ENCODE measurements around the gene SPIN1. TPM values are rescaled to one million over a fixed set of nuclear protein-coding genes. Genes with fewer than 3 reads are reported as not detected.

Gene SPIN1
- polyA plus RNA-seq, 1 donor: 83.0 TPM

DNA sequence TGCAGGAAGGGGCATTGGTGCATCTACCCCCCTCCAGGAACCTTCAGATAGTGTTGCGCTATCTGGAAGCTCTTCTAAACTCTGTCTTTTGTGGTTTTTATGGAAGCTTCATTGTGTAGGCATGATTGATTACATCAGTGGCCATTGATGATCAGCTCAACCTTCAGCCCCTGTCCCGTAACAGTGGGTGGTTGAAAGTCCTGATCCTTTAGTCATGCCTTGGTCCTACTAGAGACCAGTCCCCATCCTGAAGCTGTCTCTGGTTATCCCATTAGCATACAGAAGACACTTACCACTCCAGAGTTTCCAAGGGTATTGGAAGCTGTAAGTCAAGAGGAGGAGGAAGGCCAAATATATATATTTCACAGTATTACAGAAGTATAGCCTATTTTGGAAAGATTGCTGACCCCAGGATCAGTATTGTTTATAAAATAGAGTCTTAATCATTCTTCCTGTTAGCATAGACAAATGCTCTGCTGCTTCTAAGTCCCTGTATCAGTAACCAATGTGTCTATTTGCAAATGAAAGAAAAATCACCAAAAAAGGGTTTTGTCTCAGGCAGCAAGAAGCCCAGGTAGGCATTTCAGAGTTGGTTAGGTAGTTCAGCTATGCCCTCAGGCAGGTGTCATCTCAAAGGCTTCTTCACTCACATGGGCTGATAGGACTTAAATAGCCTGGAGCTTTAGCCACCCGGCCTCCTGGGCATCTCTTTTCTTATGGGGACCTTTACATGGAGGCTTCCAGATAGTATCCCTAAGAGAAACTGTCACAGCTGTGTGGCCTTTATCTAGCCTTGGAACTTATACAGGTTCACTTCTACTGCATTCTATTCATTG lies 41.6 kb downstream of the SPIN1 start:
- H3K9me3 ChIP-seq (ENCODE audit: control insufficient read depth, low read depth, low read length): no peaks in the 10 kb centered on the region
- H3K4me1 ChIP-seq (ENCODE audit: control insufficient read depth, insufficient read depth, low read length): peaks cover 5% of the 10 kb centered on the region
- H3K36me3 ChIP-seq (ENCODE audit: control insufficient read depth, insufficient read depth, low read length): peaks cover 38% of the 10 kb centered on the region
- no peak overlapping the region for H3K27ac ChIP-seq (ENCODE audit: low read length)
- no peaks in the 10 kb centered on the region for H3K27me3 ChIP-seq (ENCODE audit: control insufficient read depth, insufficient read depth, low read length)
- DNase-seq: no peak
- H3K4me3 ChIP-seq (ENCODE audit: low read length): no peak overlapping the region
- no CpG with 5 or more reads among the region's 3 CpGs for WGBS (ENCODE audit: insufficient coverage, low lambda C conversion rate)

DNA sequence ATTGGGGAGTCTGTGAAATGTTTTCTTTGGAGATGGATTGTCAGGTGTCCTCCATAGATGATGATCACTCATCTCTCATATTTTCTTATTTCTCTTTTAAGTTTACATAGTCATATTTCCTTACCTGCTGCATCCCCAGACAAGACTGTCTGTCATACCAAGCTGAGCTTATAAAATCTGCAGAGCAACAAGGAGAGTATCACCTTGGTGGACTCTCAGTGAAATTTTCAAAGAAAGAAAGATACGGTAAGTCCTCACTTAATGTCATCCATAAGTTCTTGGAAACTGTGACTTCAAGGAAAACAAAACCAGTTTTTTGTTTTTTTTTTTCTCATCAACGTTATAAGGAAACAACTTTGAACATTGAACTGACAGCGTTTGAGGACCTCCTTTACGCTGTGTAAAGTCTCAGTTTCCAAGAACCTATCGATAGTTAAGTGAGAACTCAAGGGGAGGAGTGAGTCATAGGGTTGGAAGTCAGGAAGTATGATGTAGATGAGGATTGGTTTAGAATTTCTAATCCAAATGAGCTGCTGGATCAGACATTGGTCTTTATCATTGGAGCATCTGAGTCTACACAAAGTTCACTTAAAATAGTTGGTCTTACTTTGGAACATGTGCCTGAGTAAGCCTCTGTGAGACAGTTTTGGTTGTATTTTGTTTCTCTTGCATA lies 45.5 kb downstream of the SPIN1 start:
- DNase-seq: peak in 1 of 2 donors; percentile 33
- no peaks in the 10 kb centered on the region for H3K27me3 ChIP-seq (ENCODE audit: control insufficient read depth, insufficient read depth, low read length)
- peaks cover 35% of the 10 kb centered on the region for H3K36me3 ChIP-seq (ENCODE audit: control insufficient read depth, insufficient read depth, low read length)
- H3K27ac ChIP-seq (ENCODE audit: low read length): peak overlapping the region; percentile 2
- peaks cover 17% of the 10 kb centered on the region for H3K4me1 ChIP-seq (ENCODE audit: control insufficient read depth, insufficient read depth, low read length)
- H3K9me3 ChIP-seq (ENCODE audit: control insufficient read depth, low read depth, low read length): no peaks in the 10 kb centered on the region
- H3K4me3 ChIP-seq (ENCODE audit: low read length): no peak overlapping the region
- WGBS (ENCODE audit: insufficient coverage, low lambda C conversion rate): 67% methylated on average over 1 of the region's 5 CpGs

DNA sequence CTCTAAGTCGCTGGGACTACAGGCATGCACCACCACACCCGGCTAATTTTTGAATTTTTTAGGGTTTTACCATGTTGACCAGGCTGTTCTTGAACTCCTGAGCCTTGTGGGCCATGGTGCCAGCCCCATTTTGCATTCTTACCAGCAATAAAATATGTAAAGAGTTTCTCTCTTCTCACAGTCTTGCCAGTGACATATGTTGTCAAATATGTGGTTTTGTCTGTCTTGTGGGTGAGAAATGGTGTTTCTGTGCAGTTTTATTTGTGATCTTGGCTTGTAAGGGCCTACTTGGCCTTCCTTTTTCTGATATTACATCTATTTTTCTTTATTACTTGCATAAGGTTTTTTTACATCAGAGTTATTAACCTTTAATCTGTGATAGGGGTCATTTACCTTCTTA lies 47.1 kb downstream of the SPIN1 start:
- H3K36me3 ChIP-seq (ENCODE audit: control insufficient read depth, insufficient read depth, low read length): peaks cover 28% of the 10 kb centered on the region
- H3K27me3 ChIP-seq (ENCODE audit: control insufficient read depth, insufficient read depth, low read length): no peaks in the 10 kb centered on the region
- H3K27ac ChIP-seq (ENCODE audit: low read length): peak overlapping the region; percentile 46
- no peak for DNase-seq
- no peaks in the 10 kb centered on the region for H3K9me3 ChIP-seq (ENCODE audit: control insufficient read depth, low read depth, low read length)
- no CpG with 5 or more reads among the region's 2 CpGs for WGBS (ENCODE audit: insufficient coverage, low lambda C conversion rate)
- H3K4me1 ChIP-seq (ENCODE audit: control insufficient read depth, insufficient read depth, low read length): peaks cover 17% of the 10 kb centered on the region
- no peak overlapping the region for H3K4me3 ChIP-seq (ENCODE audit: low read length)

DNA sequence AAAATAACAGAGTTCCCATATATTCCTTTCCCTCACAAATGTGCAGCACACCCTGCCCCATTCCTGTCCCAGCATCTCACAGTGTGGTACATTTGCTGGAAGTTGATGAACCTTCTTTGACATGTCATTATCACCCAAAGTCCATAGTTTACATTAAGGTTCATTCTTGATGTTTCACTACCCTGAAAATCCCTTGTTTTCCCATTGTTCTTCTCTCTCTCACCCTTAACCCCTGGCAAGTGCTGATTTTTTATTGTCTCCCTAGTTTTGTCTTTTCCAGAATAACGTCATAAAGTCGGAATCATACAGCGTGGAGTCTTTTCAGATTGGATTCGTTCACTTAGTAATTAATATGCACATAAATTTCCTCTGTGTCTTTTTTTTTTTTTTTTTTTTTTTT lies 48.1 kb downstream of the SPIN1 start:
- peak overlapping the region; percentile 46 for H3K27ac ChIP-seq (ENCODE audit: low read length)

DNA sequence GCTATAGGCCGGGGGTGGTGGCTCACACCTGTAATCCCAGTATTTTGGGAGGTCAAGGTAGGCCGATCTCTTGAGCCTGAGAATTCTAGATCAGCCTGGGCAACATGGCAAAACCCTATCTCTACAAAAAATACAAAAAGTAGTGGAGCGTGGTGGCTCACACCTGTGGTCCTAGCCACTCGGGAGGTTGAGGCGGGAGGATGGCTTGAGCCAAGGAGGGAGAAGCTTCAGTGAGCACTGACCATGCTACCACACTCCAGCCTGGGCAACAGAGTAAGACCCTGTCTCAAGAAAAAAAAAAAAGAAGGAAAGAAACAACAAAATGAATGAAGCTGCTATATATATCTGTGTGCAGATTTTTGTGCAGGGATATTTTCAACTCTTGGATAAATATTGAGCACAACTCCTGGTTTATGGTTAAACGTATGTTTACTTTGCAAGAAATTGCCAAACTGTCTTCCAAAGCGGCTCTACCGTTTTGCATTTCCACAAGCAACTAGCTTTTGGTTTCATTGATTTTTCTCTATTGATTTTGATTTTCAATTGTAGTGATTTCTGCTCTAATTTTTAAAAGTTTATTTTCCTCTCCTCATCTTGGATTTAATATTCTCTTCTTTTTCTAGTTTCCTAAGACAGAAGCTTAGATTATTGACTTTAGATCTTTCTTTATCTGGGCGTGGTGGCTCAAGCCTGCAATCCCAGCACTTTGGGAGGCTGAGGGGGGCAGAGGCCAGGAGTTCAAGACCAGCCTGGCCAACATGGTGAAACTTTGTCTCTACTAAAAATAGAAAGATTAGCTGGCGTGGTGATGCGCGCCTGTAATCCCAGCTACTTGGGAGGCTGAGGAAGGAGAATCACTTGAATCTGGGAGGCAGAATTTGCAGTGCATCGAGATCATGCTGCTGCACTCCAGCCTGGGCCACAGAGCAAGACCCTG lies 49.2 kb downstream of the SPIN1 start:
- DNase-seq: no peak
- 23% methylated on average over 2 of the region's 13 CpGs for WGBS (ENCODE audit: insufficient coverage, low lambda C conversion rate)
- peaks cover 25% of the 10 kb centered on the region for H3K36me3 ChIP-seq (ENCODE audit: control insufficient read depth, insufficient read depth, low read length)
- H3K27me3 ChIP-seq (ENCODE audit: control insufficient read depth, insufficient read depth, low read length): no peaks in the 10 kb centered on the region
- H3K4me1 ChIP-seq (ENCODE audit: control insufficient read depth, insufficient read depth, low read length): peaks cover 17% of the 10 kb centered on the region
- H3K27ac ChIP-seq (ENCODE audit: low read length): peak overlapping the region; percentile 8
- no peak overlapping the region for H3K4me3 ChIP-seq (ENCODE audit: low read length)
- H3K9me3 ChIP-seq (ENCODE audit: control insufficient read depth, low read depth, low read length): no peaks in the 10 kb centered on the region

More for the DNA sequence above, 48.1 kb downstream of the SPIN1 start:
- Histone ChIP-seq H3K4me1 (ENCODE audit: control insufficient read depth, insufficient read depth, low read length) (peaks cover 17% of the 10 kb centered on the region), H3K4me3 (ENCODE audit: low read length) (no peak overlapping the region), H3K27me3 (ENCODE audit: control insufficient read depth, insufficient read depth, low read length) (no peaks in the 10 kb centered on the region), H3K9me3 (ENCODE audit: control insufficient read depth, low read depth, low read length) (no peaks in the 10 kb centered on the region), H3K36me3 (ENCODE audit: control insufficient read depth, insufficient read depth, low read length) (peaks cover 28% of the 10 kb centered on the region)
- no CpG with 5 or more reads among the region's 4 CpGs for whole genome bisulfite sequencing (ENCODE audit: insufficient coverage, low lambda C conversion rate)
- DNase-seq: no peak

DNA sequence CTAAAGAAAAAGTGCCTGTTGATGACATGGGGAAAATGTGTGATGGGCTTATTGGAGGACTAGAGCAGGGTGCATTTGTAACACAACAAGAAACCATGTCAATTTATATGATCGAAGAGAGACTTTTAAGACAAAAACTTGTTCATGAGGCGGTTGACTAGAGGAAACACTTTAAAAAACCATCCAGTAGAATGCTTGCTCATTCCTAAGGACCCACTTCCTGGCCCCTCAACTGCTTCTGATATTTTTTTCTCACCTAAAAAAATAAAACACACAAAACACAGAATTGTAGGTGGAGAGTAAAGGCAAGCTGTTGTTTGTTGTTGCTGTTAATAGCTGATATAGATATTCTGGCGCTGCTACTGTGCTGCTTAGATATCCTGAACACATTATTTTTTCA lies 50.6 kb downstream of the SPIN1 start:
- Histone ChIP-seq H3K4me3 (ENCODE audit: low read length) (no peak overlapping the region), H3K27ac (ENCODE audit: low read length) (no peak overlapping the region), H3K4me1 (ENCODE audit: control insufficient read depth, insufficient read depth, low read length) (peaks cover 17% of the 10 kb centered on the region), H3K9me3 (ENCODE audit: control insufficient read depth, low read depth, low read length) (no peaks in the 10 kb centered on the region), H3K36me3 (ENCODE audit: control insufficient read depth, insufficient read depth, low read length) (peaks cover 17% of the 10 kb centered on the region), H3K27me3 (ENCODE audit: control insufficient read depth, insufficient read depth, low read length) (no peaks in the 10 kb centered on the region)
- WGBS (ENCODE audit: insufficient coverage, low lambda C conversion rate): no CpG with 5 or more reads among the region's 3 CpGs
- no peak for DNase-seq

DNA sequence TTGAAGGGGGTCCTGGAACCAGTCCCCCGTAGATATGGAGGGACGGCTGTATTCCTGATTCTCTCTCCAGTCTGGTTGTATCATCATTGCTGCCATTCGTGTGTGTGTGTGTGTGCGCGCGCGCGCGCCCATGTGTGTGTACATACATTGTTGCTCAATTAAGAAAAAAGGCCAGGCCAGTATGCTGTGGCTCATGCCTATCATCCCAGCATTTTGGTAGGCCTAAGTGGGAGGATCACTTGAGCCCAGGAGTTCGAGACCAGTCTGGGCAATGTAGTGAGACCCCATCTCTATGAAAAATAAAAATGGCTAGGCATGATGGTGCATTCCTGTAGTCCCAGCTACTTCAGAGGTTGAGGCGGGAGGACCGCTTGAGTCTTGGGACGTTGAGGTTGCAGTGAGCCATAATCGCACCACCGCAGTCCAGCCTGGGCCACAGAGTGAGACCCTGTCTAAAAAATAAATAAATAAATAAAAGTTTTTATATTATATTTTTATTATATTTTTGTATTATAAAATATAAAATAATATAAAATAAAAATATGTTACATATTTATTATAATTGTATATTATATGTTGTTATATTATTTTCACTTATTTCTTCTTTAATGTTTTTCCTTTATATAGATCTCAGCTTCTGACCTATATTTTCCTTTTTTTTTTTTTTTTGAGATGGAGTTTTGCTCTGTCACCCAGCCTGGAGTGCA lies 53.2 kb downstream of the SPIN1 start:
- Histone ChIP-seq H3K36me3 (ENCODE audit: control insufficient read depth, insufficient read depth, low read length) (peaks cover 10% of the 10 kb centered on the region), H3K4me3 (ENCODE audit: low read length) (no peak overlapping the region), H3K9me3 (ENCODE audit: control insufficient read depth, low read depth, low read length) (no peaks in the 10 kb centered on the region), H3K27me3 (ENCODE audit: control insufficient read depth, insufficient read depth, low read length) (no peaks in the 10 kb centered on the region), H3K4me1 (ENCODE audit: control insufficient read depth, insufficient read depth, low read length) (peaks cover 2% of the 10 kb centered on the region), H3K27ac (ENCODE audit: low read length) (no peak overlapping the region)
- no CpG with 5 or more reads among the region's 15 CpGs for WGBS (ENCODE audit: insufficient coverage, low lambda C conversion rate)
- no peak for DNase-seq

DNA sequence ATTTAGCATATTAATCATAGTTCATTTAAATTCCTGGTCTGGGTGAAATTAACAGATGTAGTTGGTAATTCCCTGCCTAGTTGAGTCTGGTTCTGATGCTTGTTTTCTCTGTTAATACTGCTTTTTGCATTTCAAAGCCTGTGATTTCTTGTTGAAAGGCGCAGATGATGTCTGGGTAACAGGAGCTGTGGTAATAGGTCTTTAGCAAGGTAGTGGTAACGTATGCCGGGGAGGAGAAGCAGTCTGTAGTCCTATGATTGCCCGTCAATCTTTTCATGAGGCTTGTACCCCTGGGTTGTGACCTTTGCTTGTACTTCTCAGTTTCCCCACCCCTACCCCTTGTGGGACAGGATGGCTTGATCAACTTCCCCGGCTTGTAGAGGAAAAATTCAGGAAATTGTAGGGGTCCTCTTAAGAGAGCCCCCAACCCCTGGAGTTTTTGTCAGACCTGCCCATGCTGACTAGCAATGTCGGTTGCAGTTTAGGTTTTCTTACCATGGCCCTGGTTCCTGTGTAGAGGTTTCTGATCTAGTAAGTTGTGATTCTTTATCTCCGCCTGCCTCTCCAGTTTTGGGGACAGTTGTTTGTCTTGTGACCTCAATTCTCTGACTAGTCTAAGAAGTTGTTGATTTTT lies 55.4 kb downstream of the SPIN1 start:
- no peak for DNase-seq
- H3K36me3 ChIP-seq (ENCODE audit: control insufficient read depth, insufficient read depth, low read length): peaks cover 18% of the 10 kb centered on the region
- H3K9me3 ChIP-seq (ENCODE audit: control insufficient read depth, low read depth, low read length): no peaks in the 10 kb centered on the region
- no peak overlapping the region for H3K4me3 ChIP-seq (ENCODE audit: low read length)
- H3K27ac ChIP-seq (ENCODE audit: low read length): no peak overlapping the region
- H3K27me3 ChIP-seq (ENCODE audit: control insufficient read depth, insufficient read depth, low read length): no peaks in the 10 kb centered on the region
- WGBS (ENCODE audit: insufficient coverage, low lambda C conversion rate): 60% methylated on average over 1 of the region's 7 CpGs
- H3K4me1 ChIP-seq (ENCODE audit: control insufficient read depth, insufficient read depth, low read length): no peaks in the 10 kb centered on the region

DNA sequence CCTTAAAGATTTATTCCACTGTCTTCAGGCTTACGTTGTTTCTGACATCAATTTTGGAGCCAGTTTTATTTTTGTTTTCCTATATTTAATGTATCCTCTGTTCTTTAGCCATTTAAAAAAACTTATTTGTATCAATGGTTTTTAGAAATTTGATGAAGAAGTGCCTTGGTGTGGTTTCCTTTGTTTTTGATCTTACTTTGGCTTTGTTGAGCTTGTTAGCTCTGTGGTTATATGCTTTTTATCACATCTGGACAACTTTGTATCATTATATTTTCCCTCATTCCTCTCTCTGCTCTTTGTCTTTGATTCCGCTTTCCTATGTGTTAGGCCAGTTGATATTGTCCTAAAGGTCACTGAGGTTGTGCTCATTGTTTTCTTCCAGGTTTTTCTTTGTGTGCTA lies 58.5 kb downstream of the SPIN1 start:
- WGBS (ENCODE audit: insufficient coverage, low lambda C conversion rate): 100% methylated on average over 1 of the region's 2 CpGs
- no peaks in the 10 kb centered on the region for H3K9me3 ChIP-seq (ENCODE audit: control insufficient read depth, low read depth, low read length)
- no peak overlapping the region for H3K4me3 ChIP-seq (ENCODE audit: low read length)
- H3K36me3 ChIP-seq (ENCODE audit: control insufficient read depth, insufficient read depth, low read length): peaks cover 41% of the 10 kb centered on the region
- no peaks in the 10 kb centered on the region for H3K4me1 ChIP-seq (ENCODE audit: control insufficient read depth, insufficient read depth, low read length)
- no peak overlapping the region for H3K27ac ChIP-seq (ENCODE audit: low read length)
- H3K27me3 ChIP-seq (ENCODE audit: control insufficient read depth, insufficient read depth, low read length): no peaks in the 10 kb centered on the region
- no peak for DNase-seq
